H9 (cell line): ENCODE measurements around the gene GNAO1. TPM values are rescaled to one million over a fixed set of nuclear protein-coding genes. Genes with fewer than 3 reads are reported as not detected.

Experiments
- DNase-seq: peaks from one replicate; pipeline ENCODE4 v3.0.0-alpha.2; 2017
- H2AFZ ChIP-seq: one replicate; pipeline ENCODE4 v1.6.1; 2013; ENCODE audit warnings: mild to moderate bottlenecking, low read length, control low read depth, moderate library complexity
- H2AK5ac ChIP-seq: 2 replicates; pipeline ENCODE4 v1.6.1; 2013; ENCODE audit warnings: low read length, control low read depth, mixed read lengths; ENCODE audit not compliant: insufficient read length
- H2BK120ac ChIP-seq: one replicate; pipeline ENCODE4 v1.6.1; 2013; ENCODE audit warnings: low read depth, mild to moderate bottlenecking, low read length, control low read depth, inconsistent platforms; ENCODE audit not compliant: poor library complexity, severe bottlenecking
- H2BK12ac ChIP-seq: 2 replicates; pipeline ENCODE4 v1.6.1; 2013; ENCODE audit warnings: low read length, control low read depth, mixed read lengths, low read depth; ENCODE audit not compliant: insufficient read length
- H2BK15ac ChIP-seq: 2 replicates; pipeline ENCODE4 v1.6.1; 2013; ENCODE audit warnings: low read depth, low read length, control low read depth
- H2BK20ac ChIP-seq: one replicate; pipeline ENCODE4 v1.6.1; 2013; ENCODE audit warnings: low read depth, mild to moderate bottlenecking, low read length, control low read depth, inconsistent platforms; ENCODE audit not compliant: poor library complexity, severe bottlenecking
- H2BK5ac ChIP-seq: 2 replicates; pipeline ENCODE4 v1.6.1; 2013; ENCODE audit warnings: low read length, control low read depth, mixed read lengths; ENCODE audit not compliant: insufficient read length
- H3K14ac ChIP-seq: 2 replicates; pipeline ENCODE4 v1.6.1; 2013; ENCODE audit warnings: low read length, control low read depth; ENCODE audit not compliant: insufficient read depth
- H3K18ac ChIP-seq: 2 replicates; pipeline ENCODE4 v1.6.1; 2013; ENCODE audit warnings: low read depth, mild to moderate bottlenecking, mixed read lengths, low read length, control low read depth; ENCODE audit not compliant: insufficient read length
- H3K23ac ChIP-seq: 2 replicates; pipeline ENCODE4 v1.6.1; 2013; ENCODE audit warnings: low read length, control low read depth, mixed read lengths, low read depth; ENCODE audit not compliant: insufficient read length
- H3K23me2 ChIP-seq: 2 replicates; pipeline ENCODE4 v1.6.1; 2013; ENCODE audit warnings: low read depth, mild to moderate bottlenecking, mixed read lengths, low read length, control low read depth; ENCODE audit not compliant: insufficient read length, poor library complexity, severe bottlenecking
- H3K27ac ChIP-seq: 2 replicates; pipeline ENCODE4 v1.5.1; 2013; ENCODE audit warnings: low read length, control low read depth, mixed read lengths, low read depth; ENCODE audit not compliant: insufficient read length
- H3K27me3 ChIP-seq: 2 replicates; pipeline ENCODE4 v1.6.1; 2013; ENCODE audit warnings: low read length, control low read depth, inconsistent platforms; ENCODE audit not compliant: insufficient read depth
- H3K4ac ChIP-seq: 2 replicates; pipeline ENCODE4 v1.6.1; 2013; ENCODE audit warnings: low read depth, mild to moderate bottlenecking, control low read depth, inconsistent platforms, low read length, moderate library complexity
- H3K4me1 ChIP-seq: 2 replicates; pipeline ENCODE4 v1.6.1; 2013; ENCODE audit warnings: low read length, control low read depth, inconsistent platforms; ENCODE audit not compliant: insufficient read depth
- H3K4me2 ChIP-seq: 2 replicates; pipeline ENCODE4 v1.6.1; 2013; ENCODE audit warnings: low read length, control low read depth, mixed read lengths; ENCODE audit not compliant: insufficient read length, insufficient read depth
- H3K56ac ChIP-seq: 2 replicates; pipeline ENCODE4 v1.6.1; 2013; ENCODE audit warnings: low read depth, mild to moderate bottlenecking, mixed read lengths, low read length, control low read depth; ENCODE audit not compliant: insufficient read length
- H3K79me1 ChIP-seq: 2 replicates; pipeline ENCODE4 v1.6.1; 2013; ENCODE audit warnings: low read depth, mild to moderate bottlenecking, moderate library complexity, low read length, control low read depth, inconsistent platforms; ENCODE audit not compliant: insufficient read depth, poor library complexity, severe bottlenecking
- H3K79me2 ChIP-seq: 2 replicates; pipeline ENCODE4 v1.6.1; 2013; ENCODE audit warnings: low read length, control low read depth, inconsistent platforms; ENCODE audit not compliant: insufficient read depth
- H3K9ac ChIP-seq: 2 replicates; pipeline ENCODE4 v1.6.1; 2013; ENCODE audit warnings: low read length, control low read depth, mixed read lengths; ENCODE audit not compliant: insufficient read length; ENCODE audit errors: extremely low read depth
- H3K9me3 ChIP-seq: one replicate; pipeline ENCODE4 v1.6.1; 2013; ENCODE audit warnings: low read depth, low read length, inconsistent platforms; ENCODE audit not compliant: control insufficient read depth
- H3T11ph ChIP-seq: one replicate; pipeline ENCODE4 v1.6.1; 2013; ENCODE audit warnings: mild to moderate bottlenecking, low read length, control low read depth, inconsistent platforms
- H4K20me1 ChIP-seq: one replicate; pipeline ENCODE4 v1.6.1; 2013; ENCODE audit not compliant: control insufficient read depth, insufficient read length, insufficient read depth
- H4K5ac ChIP-seq: 2 replicates; pipeline ENCODE4 v1.6.1; 2013; ENCODE audit warnings: low read depth, mild to moderate bottlenecking, mixed read lengths, low read length, control low read depth; ENCODE audit not compliant: insufficient read length
- H4K8ac ChIP-seq: replicated peaks from 2 replicates; pipeline ENCODE4 v1.6.1; 2013; ENCODE audit warnings: low read length, control low read depth, mixed read lengths, low read depth; ENCODE audit not compliant: insufficient read length
- H4K91ac ChIP-seq: 2 replicates; pipeline ENCODE4 v1.6.1; 2013; ENCODE audit warnings: low read depth, mild to moderate bottlenecking, moderate library complexity, mixed read lengths, low read length, control low read depth; ENCODE audit not compliant: insufficient read length
- H3K27ac Mint-ChIP-seq, 3 experiments: 2 replicates in 2 of 3; 3 replicates in 1 of 3; pipeline ENCODE4 v1.8.0; 2020 to 2021; ENCODE audit warnings: mixed read lengths in 3 of 3, mild to moderate bottlenecking in 1 of 3, moderate library complexity in 1 of 3
- H3K27me3 Mint-ChIP-seq: 2 replicates; pipeline ENCODE4 v1.8.0; 2021; ENCODE audit warnings: low read depth, mild to moderate bottlenecking, moderate library complexity, mixed read lengths
- H3K36me3 Mint-ChIP-seq, 3 experiments: 2 replicates in 2 of 3; 3 replicates in 1 of 3; pipeline ENCODE4 v1.8.0; 2020 to 2021; ENCODE audit warnings: low read depth in 3 of 3, mixed read lengths in 3 of 3; ENCODE audit not compliant: insufficient read depth in 1 of 3
- H3K4me1 Mint-ChIP-seq, 2 experiments: 2 replicates each; pipeline ENCODE4 v1.8.0; 2020; ENCODE audit warnings: mixed read lengths in 2 of 2
- H3K4me3 Mint-ChIP-seq, 2 experiments: 2 replicates in 1 of 2; 3 replicates in 1 of 2; pipeline ENCODE4 v1.8.0; 2020 to 2021; ENCODE audit warnings: mild to moderate bottlenecking in 2 of 2, mixed read lengths in 2 of 2, moderate library complexity in 1 of 2
- H3K9me3 Mint-ChIP-seq, 2 experiments: 2 replicates in 1 of 2; 3 replicates in 1 of 2; pipeline ENCODE4 v1.8.0; 2020; ENCODE audit warnings: mild to moderate bottlenecking in 2 of 2, mixed read lengths in 2 of 2, moderate library complexity in 1 of 2
- WGBS: extraction: QIAGEN DNeasy Blood & Tissue Kit; methylation state at CpG from one replicate; pipeline ENCODE4 v1.1.7; 2013; ENCODE audit warnings: missing lambda C conversion rate, low lambda C conversion rate, mixed read lengths; ENCODE audit not compliant: insufficient read length; ENCODE audit errors: extremely low coverage; 5-methylcytosine and 5-hydroxymethylcytosine counted together
- total RNA-seq: library from RNA; stranded (reverse); gene quantifications from 2 replicates; pipeline ENCODE4 v1.2.1, GENCODE V29; 2021
- TF ChIP-seq, protein P1 (sequence below): fragments of 200-600 bp; sonication (generic); conservative IDR thresholded peaks from 3 replicates; pipeline ENCODE4 v1.8.0; 2021; ENCODE audit warnings: antibody characterized with exemption, mild to moderate bottlenecking

Gene GNAO1
- total RNA-seq, 1 experiment from 2014 or later = 16.9 TPM

DNA sequence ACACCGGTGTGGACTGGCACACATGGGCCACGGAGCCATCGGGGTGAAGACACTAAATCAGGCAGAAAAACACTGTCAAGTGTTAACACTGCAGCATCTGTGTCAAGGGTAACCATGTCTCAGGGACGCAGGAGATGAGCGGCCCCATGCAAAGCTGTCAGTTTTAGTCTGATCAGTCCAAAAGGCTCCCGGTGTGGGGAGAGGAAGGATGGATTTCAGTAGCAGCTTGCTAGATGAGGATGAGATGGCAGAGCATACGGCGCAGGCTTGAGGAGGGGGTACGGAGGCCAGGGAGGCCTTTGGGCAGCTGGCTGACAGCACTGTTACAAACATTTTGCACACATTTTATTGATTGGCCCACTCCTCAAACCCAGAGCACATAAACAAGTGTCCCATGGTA, 98.1 kb downstream of the GNAO1 start:
- Histone ChIP-seq H3K27me3 (no peaks in the 10 kb centered on the region), H4K91ac (no peak overlapping the region)
- no CpG with 5 or more reads among the region's 9 CpGs for WGBS

More for the DNA sequence above, 98.1 kb downstream of the GNAO1 start:
- H3K23ac ChIP-seq = no peak overlapping the region
- peaks cover 3% of the 10 kb centered on the region; the same call in 1 of the 2 replicates for H3K4me1 ChIP-seq
- no peak overlapping the region for H2BK15ac ChIP-seq
- no peak overlapping the region for H2BK120ac ChIP-seq
- H2BK20ac ChIP-seq = no peak overlapping the region
- Mint-ChIP-seq H3K36me3 (no peaks in the 10 kb centered on the region; a peak in 2 of 7 replicates), H3K27me3 (peaks cover 17% of the 10 kb centered on the region), H3K4me3 (no peak overlapping the region), H3K4me1 (peaks cover 56 to 61% of the 10 kb centered on the region in 2 experiments), H3K9me3 (no peaks in the 10 kb centered on the region), H3K27ac (peak overlapping the region in 1 of 3 experiments; percentile 28; a peak in 1 of 7 replicates)
- no peak overlapping the region for H2AK5ac ChIP-seq
- H2AFZ ChIP-seq = no peak overlapping the region
- 0 out of 2 replicates have a peak overlapping the region, but pooled peaks have one; percentile 32 for H3K14ac ChIP-seq
- no peaks in the 10 kb centered on the region for H3K23me2 ChIP-seq
- H3K18ac ChIP-seq = no peak overlapping the region
- no peak overlapping the region for H3K56ac ChIP-seq
- H3K4me2 ChIP-seq = no peak overlapping the region
- H3K9me3 ChIP-seq = no peaks in the 10 kb centered on the region
- no peak overlapping the region for H3K9ac ChIP-seq
- H4K5ac ChIP-seq = no peak overlapping the region
- H3K27ac ChIP-seq = no peak overlapping the region
- no peaks in the 10 kb centered on the region for H3K79me1 ChIP-seq
- TF ChIP-seq, protein P1, sequence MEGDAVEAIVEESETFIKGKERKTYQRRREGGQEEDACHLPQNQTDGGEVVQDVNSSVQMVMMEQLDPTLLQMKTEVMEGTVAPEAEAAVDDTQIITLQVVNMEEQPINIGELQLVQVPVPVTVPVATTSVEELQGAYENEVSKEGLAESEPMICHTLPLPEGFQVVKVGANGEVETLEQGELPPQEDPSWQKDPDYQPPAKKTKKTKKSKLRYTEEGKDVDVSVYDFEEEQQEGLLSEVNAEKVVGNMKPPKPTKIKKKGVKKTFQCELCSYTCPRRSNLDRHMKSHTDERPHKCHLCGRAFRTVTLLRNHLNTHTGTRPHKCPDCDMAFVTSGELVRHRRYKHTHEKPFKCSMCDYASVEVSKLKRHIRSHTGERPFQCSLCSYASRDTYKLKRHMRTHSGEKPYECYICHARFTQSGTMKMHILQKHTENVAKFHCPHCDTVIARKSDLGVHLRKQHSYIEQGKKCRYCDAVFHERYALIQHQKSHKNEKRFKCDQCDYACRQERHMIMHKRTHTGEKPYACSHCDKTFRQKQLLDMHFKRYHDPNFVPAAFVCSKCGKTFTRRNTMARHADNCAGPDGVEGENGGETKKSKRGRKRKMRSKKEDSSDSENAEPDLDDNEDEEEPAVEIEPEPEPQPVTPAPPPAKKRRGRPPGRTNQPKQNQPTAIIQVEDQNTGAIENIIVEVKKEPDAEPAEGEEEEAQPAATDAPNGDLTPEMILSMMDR = no peak
- no peaks in the 10 kb centered on the region for H3K79me2 ChIP-seq
- no peak overlapping the region for H4K8ac ChIP-seq
- H3T11ph ChIP-seq = no peak overlapping the region
- H2BK5ac ChIP-seq = no peak overlapping the region
- no peak overlapping the region for H3K4ac ChIP-seq
- DNase-seq = no peak
- no peaks in the 10 kb centered on the region for H4K20me1 ChIP-seq
- no peak overlapping the region for H2BK12ac ChIP-seq
